HUES48 (cell line): ENCODE results near the gene NHERF1.

Experiments
- H3K27ac ChIP-seq: one replicate; pipeline ENCODE4 v1.7.0; 2013; ENCODE audit warnings: low read depth, low read length, inconsistent platforms
- H3K27me3 ChIP-seq: 2 replicates; pipeline ENCODE4 v1.6.1; 2013; ENCODE audit warnings: mild to moderate bottlenecking, low read length; ENCODE audit not compliant: control insufficient read depth, insufficient read depth
- H3K36me3 ChIP-seq: 2 replicates; pipeline ENCODE4 v1.6.1; 2013; ENCODE audit warnings: low read length; ENCODE audit not compliant: control insufficient read depth, insufficient read depth
- H3K4me1 ChIP-seq: 2 replicates; pipeline ENCODE4 v1.6.1; 2013; ENCODE audit warnings: mild to moderate bottlenecking, low read length; ENCODE audit not compliant: control insufficient read depth, insufficient read depth
- H3K4me3 ChIP-seq: 2 replicates; pipeline ENCODE4 v1.5.1; 2013; ENCODE audit warnings: mild to moderate bottlenecking, low read depth, low read length
- H3K9ac ChIP-seq: 2 replicates; pipeline ENCODE4 v1.6.1; 2013; ENCODE audit warnings: mild to moderate bottlenecking, low read depth, low read length, moderate library complexity
- H3K9me3 ChIP-seq: 2 replicates; pipeline ENCODE4 v1.6.1; 2013; ENCODE audit warnings: low read length; ENCODE audit not compliant: control insufficient read depth, insufficient read depth

The NHERF1 gene

DNA sequence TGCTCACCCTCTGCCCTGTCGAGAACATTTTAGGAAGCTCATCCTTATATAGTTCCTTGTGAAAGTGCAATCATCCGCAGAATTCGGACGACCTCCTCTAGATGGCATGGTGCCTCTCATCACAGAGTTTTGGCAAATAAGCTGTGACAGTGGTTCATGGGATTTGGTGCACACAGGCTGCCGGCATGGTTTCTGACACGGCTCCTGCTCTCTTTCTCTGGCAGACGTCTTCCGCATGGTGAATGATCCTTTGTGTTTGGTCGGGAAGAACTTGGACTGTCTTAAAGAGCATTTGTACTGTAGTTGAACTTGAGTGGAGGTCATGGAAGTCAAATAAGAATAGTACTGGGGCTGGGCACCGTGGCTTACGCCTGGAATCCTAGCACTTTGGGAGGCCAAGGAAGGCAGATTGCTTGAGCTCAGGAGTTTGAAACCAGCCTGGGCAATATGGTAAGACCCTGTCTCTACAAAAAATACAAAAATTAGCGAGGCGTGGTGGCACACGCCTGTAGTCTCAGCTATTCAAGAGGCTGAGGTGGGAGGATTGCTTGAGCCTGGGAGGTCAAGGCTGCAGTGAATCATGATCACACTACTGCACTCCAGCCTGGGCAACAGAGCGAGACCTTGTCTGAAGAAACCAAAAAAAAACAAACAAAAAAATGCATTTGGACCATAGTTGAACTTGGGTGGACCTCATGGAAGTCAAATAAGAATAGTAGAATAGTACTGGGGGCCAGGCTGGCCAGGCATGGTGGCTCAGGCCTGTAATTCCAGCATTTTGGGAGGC lies 62.5 kb downstream of the NHERF1 start:
- no peak overlapping the region for H3K27ac ChIP-seq
- H3K9me3 ChIP-seq: no peaks in the 10 kb centered on the region
- no peaks in the 10 kb centered on the region for H3K27me3 ChIP-seq
- no peaks in the 10 kb centered on the region; the same call in 1 of the 2 replicates for H3K4me1 ChIP-seq
- no peak overlapping the region for H3K9ac ChIP-seq
- no peak overlapping the region for H3K4me3 ChIP-seq
- no peaks in the 10 kb centered on the region; the same call in 1 of the 2 replicates for H3K36me3 ChIP-seq

DNA sequence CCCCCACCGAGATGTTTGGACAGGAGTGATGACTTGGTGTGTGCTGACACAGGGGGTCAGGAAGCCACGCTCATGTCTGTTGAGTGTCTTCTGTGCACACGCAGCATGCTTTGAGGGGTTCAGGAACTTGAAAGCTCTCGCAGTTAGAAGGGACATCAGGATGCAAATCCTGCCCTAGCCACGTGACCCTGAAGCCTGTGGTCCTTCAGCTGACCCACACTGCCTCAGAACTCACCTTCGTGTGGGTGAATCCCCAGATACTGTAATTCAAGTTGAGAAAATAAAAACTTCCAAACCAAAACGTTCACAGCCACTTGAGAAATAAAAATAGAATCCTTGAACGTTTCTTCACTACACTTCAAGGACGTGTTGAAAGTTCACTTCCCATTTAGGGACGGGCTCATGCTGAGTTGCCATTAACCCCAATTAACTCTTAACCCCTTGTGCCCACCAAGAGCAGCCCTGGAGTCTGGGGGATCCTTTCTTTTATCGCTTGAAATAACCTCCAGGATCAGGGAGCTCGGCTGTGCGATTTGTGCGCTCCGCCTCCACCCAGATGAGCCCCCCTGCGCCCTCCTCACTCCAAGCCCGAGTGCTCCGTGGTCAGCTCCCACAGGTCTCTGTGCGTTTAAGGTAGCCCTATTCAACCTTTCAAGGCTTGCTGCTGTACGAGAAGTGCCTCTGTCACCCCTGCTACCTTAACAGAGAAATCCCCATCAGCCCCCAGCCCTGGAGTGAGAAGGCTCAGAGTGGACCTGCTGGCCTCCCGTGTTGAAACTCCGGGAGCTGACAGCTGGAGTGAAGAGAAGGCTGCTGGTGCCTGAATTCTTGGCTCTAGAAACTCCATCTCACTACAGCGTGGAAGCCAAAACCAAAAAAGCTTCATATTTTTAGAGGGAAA lies 63.9 kb downstream of the NHERF1 start:
- Histone ChIP-seq H3K4me1 (no peaks in the 10 kb centered on the region; the same call in 1 of the 2 replicates), H3K36me3 (peaks cover 3% of the 10 kb centered on the region; the same call in 1 of the 2 replicates), H3K4me3 (no peak overlapping the region), H3K9me3 (no peaks in the 10 kb centered on the region), H3K27me3 (no peaks in the 10 kb centered on the region), H3K27ac (no peak overlapping the region), H3K9ac (no peak overlapping the region)

GRCh38 chr17:74814453-74814852 lies 66.0 kb downstream of the NHERF1 start:
- no peak overlapping the region for H3K4me3 ChIP-seq
- H3K27ac ChIP-seq: no peak overlapping the region
- no peaks in the 10 kb centered on the region; the same call in 1 of the 2 replicates for H3K4me1 ChIP-seq
- no peak overlapping the region for H3K9ac ChIP-seq
- H3K36me3 ChIP-seq: peaks cover 5% of the 10 kb centered on the region; the same call in 1 of the 2 replicates
- H3K9me3 ChIP-seq: no peaks in the 10 kb centered on the region
- no peaks in the 10 kb centered on the region for H3K27me3 ChIP-seq

DNA sequence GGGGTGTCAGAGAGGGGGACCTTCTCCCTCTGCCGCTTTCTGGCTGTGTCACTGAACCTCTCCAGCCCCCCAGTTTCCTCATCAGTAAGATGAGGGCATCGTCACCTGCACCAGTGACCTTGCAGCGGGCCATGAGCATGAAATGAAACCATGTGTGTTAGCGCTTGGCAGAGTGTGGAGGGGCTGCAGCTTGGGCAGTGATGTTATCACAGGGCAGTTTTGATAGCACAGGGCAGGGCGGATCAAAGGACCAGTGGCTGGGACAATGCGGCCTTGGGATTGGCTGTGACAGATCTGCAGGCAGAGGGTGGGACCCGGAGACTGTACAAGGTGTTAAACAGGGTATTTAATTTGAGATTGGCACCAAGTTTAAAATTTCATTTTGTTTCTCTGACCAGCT lies 66.6 kb downstream of the NHERF1 start:
- Histone ChIP-seq H3K9me3 (no peaks in the 10 kb centered on the region), H3K36me3 (peaks cover 5% of the 10 kb centered on the region; the same call in 1 of the 2 replicates), H3K27ac (no peak overlapping the region), H3K9ac (no peak overlapping the region), H3K4me1 (no peaks in the 10 kb centered on the region; the same call in 1 of the 2 replicates), H3K4me3 (no peak overlapping the region), H3K27me3 (no peaks in the 10 kb centered on the region)

- no peaks in the 10 kb centered on the region for H3K27me3 ChIP-seq
- H3K4me1 ChIP-seq: no peaks in the 10 kb centered on the region; the same call in 1 of the 2 replicates
- H3K9ac ChIP-seq: no peak overlapping the region
- H3K36me3 ChIP-seq: peaks cover 8% of the 10 kb centered on the region
- H3K9me3 ChIP-seq: no peaks in the 10 kb centered on the region
- no peak overlapping the region for H3K27ac ChIP-seq
- H3K4me3 ChIP-seq: no peak overlapping the region
Measured at GRCh38 chr17:74815550-74816370, 67.3 kb downstream of the NHERF1 start.

DNA sequence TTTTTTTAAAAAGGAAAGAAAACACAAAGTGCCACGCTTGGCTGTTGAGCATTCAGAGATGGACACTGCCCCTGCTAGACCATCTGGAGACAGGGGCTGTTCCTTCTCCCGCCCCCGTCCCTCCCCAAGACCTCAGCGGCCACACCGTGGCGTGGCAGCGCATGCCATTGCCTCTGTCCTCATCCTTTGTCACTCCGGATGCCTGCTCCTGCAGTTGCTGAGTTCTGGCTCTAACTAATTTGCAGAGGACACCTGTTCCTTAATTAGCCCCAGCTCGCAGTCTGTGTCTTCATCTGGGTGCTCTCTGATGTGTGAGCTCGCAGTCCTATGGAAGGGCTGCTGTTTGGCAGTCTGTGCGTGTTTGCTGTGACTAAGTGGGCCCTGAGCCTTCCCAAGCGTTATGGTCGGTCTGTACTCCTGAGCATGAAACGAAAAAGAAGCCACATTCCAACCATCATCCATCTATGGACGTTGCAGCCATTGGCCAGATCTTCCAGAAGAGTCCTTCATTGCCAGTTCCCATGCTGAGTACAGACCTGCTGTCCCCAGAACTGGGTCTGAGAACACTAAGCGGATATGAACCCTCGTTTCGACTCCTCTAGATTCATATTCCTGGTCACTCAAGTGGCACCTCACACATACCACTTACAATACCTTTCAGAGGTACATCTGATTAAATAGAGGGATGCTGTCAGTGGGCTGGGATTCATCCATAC lies 68.6 kb downstream of the NHERF1 start:
- no peaks in the 10 kb centered on the region for H3K27me3 ChIP-seq
- no peak overlapping the region for H3K9ac ChIP-seq
- no peak overlapping the region for H3K27ac ChIP-seq
- H3K4me1 ChIP-seq: no peaks in the 10 kb centered on the region; the same call in 1 of the 2 replicates
- H3K36me3 ChIP-seq: peaks cover 10% of the 10 kb centered on the region
- no peak overlapping the region for H3K4me3 ChIP-seq
- no peaks in the 10 kb centered on the region for H3K9me3 ChIP-seq

GRCh38 chr17:74818291-74818938 lies 70.0 kb downstream of the NHERF1 start:
- Histone ChIP-seq H3K27me3 (no peaks in the 10 kb centered on the region), H3K9ac (no peak overlapping the region), H3K27ac (no peak overlapping the region), H3K4me1 (no peaks in the 10 kb centered on the region), H3K4me3 (no peak overlapping the region), H3K9me3 (no peaks in the 10 kb centered on the region), H3K36me3 (peaks cover 10% of the 10 kb centered on the region)
